AG20443 (cell line): Measurements from ENCODE around the gene PPP2R5E.
A peak's percentile ranks its signal among the peaks of the same experiment; 100 is the strongest.

Source experiments
- DNase-seq: peaks from one replicate; pipeline ENCODE4 v3.0.0; 2012; ENCODE audit warnings: low spot score, mixed read lengths

PPP2R5E gene

DNA sequence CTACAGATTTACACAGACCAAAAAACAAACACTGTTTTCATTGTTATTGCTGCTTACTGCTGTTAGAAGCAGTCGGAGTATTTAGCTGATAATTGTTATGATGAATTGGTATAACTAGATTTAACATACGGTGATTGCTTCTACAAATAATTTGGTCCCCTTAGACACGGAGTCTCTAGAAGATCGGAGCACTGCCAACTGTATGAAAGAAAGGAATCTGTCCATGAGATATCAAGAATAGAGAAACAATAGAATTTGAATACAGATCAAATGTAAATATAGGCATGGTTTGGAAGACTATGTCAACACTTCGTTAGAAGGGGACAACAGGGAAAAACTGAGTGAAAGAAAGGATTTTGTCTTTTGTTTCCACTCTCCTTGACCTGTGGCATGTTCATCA is 110.9 kb downstream of the PPP2R5E start:
- no peak for DNase-seq

GRCh38 chr14:63431466-63431865 is 111.7 kb downstream of the PPP2R5E start:
- no peak for DNase-seq

DNA sequence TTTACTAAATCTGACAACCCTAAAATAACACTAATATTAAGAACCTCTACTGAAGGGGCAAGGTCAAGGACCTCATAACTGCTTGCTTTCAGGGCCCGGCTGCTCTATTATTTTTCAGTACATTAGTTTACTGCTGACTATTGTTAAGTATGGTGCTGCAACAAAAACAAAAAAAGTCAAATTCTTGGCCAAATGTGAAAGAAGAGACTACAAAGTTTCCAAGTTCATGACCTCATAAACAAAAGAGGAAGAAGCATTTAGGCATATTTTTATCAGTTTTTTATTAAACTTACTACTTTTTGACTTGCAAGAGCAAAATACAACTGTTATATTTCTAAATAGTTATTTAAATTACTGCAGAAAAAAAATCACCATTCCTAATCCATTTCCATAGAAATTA is 114.7 kb downstream of the PPP2R5E start:
- no peak for DNase-seq

DNA sequence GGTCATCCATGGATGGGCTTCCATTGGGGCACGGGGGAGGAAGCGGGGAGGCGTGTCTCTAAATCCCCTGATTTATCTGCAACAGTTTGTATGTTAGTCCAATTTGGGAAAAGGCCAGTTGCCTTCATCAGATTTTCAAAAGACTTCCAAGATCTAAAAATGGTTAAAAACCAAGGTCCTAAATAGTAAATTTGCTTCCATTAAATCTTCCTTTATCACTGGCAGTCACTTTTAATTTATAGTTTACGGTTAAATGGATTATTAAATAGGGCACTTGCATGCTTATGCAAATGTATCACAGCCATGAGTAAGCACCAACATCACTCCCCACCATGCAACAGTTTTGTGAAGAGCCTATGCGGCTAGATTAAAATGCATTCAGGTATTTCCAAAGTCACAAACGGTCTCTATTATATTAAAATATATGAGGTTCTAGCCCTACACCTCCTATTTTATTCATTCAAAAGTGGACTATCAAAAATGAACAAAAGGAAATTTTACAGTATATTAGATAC is 116.3 kb downstream of the PPP2R5E start:
- no peak for DNase-seq

DNA sequence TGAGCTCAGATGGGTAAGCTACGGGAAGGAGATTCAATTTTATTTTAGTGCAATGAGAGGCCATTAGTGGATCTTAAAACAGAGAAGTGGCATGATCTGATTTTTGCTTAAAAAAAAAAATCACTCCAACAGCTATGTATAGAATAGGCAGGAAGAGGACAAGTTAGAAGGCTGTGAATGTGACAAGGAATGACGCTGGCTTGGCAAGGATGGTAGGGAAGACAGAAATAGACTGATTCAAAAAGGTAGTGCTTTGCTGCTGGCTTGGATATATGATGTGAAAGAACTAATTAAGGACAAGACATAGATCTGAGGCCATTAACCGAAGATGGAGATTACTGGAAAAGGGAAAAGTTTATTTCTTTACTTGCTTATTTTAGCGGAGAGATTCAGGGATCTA is 119.3 kb downstream of the PPP2R5E start:
- no peak for DNase-seq

DNA sequence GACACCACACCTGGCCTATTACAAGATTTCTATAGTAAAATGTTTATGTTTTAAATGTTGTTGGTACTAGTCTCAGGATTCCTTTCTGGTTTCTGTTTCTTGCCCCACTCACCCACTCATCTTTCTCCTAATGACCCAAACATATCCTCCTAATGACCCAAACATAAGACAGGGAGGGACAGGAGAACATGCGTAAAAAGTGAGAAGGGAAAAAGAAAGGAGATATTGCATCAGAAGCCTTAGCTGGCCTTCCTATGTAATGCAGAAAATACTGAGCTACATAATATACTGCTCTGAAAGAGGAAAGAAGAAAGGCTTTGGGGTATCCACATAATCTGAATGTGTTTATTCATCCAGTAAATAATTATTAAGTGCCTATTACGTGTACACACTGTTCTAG is 119.8 kb downstream of the PPP2R5E start:
- DNase-seq: no peak

- DNase-seq: no peak
Measured at GRCh38 chr14:63421919-63422318, 121.3 kb downstream of the PPP2R5E start.

DNA sequence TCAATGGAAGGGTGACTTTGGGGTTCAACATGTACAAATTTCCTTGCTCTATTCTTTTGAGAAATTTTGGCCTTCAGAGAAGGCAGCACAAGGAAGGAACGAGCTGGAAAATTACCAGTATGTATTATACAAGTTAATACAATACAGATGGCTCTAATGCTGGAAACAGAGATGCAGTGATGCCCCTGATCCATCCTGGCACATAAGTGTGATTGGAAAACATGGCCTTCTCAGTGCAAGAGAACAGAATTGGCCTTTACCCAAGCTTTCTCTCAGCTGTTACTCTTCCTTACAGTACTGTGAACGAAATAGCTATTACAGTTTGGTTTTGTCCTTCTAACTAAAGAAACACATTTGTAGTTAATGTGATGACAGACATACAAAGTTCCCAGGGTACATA is 122.0 kb downstream of the PPP2R5E start:
- no peak for DNase-seq

- DNase-seq: no peak
Measured at GRCh38 chr14:63418020-63418419, 125.2 kb downstream of the PPP2R5E start.

- no peak for DNase-seq
Measured at GRCh38 chr14:63413009-63413408, 130.2 kb downstream of the PPP2R5E start.

GRCh38 chr14:63406333-63406732 is 136.8 kb downstream of the PPP2R5E start:
- no peak for DNase-seq

DNA sequence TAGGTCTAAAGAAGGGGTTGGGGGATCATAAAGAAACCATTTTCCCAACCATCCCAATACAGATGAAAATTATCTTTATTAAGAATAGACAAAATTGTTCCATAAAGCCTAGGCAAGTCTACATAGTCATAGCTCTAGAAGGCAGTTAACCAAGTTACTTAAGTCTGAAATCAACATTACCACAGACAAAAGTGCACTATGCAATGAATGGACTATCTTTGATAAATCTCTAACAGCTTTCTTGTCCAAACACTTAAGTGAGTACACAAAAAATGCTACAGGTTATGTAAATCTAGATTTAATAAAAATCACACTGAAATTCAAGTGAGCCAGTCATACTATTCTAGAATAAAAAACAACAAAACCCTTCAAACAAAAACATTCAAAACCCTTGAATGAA is 137.5 kb downstream of the PPP2R5E start:
- no peak for DNase-seq

DNA sequence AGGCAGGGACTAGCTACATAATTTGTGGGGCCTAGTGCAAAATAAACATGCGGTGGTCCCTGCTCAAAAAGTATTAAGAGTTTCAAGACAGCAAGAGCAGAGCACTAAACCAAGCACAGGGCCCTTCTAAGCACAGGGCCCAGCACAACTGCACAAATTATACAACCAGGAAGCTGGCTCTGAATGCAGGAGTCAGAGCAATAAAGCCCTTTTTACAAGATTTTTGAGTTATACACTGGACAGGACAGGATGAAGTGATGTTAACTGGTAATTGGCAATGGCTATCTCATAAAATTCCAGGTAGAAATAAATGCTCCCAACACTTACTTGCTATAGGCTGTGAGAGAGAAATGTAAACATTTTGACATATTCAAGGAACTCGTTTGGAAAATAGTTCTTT is 138.3 kb downstream of the PPP2R5E start:
- DNase-seq: no peak

DNA sequence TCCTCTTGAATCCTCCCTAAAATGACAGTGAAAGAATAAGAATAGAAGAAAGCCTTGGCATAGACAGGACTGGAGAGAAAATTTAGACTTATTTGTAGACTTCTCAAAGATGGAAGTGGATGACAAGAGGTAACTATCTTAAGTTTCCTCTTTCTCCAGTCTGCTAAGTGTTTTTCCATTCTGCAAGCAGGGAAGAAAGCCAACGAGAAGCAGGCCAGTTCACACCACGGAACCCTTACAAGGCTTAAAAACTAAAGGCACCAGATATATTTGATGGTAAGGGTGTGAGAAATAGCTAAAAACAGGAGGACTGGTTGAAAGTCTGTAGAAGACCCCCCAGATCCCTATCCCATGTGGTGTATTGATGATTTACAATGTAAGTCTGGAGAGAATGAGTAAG is 141.5 kb downstream of the PPP2R5E start:
- no peak for DNase-seq

DNA sequence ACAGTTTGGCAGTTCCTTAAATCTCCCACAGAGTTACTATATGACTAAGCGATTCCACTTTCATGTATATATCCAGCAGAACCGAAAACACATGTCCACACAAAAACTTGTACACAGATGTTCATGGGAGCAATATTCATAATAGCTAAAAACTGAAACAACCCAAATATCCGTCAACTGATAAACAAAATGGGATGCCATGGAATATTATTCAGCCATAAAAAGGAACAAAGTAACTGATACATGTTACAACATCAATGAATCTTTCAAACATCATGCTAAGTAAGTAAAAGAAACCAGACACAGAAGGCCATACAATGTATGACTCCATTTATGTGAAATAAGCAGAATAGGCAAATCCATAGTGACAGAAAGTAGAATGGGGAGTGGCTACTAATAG is 144.2 kb downstream of the PPP2R5E start:
- DNase-seq: no peak

DNA sequence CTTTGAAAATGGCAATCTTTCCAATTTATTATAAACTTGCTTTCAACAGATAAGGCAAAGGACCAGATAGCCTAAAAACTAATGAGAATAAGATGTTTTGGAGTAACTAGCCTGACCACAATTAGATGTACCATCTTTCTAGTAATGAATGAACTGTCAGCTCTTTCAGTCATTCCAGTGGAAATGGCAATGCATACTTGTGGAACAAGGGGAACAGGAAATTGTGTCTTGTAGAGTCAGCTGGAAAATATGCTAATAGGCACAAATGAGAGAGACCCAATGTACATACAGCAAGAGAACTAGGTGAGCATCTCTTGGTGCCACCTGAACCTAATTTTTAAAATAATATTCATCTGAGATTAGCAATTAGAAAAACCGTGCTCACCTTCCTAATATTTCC is 148.3 kb downstream of the PPP2R5E start:
- DNase-seq: peak; percentile 7

- no peak for DNase-seq
Measured at GRCh38 chr14:63394432-63394831, 148.7 kb downstream of the PPP2R5E start.

DNA sequence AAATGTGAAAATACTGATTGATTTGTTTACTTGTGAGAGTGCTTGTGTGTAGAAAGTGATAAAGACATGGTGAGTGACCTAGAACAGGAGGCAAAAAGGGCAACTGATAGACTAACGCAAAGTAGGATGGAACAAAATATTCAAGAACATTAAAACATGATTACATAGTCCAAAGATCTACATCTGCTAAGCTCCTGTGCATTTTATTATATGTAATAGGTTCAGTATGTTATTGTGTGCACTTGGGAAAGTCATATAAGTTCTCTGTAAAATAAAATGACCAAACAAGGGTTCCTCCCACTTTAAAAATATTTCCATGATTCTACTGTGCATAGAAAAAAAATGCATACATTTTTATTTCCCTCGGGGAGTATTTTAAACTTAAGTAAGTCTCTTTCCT is 150.2 kb downstream of the PPP2R5E start:
- no peak for DNase-seq

DNA sequence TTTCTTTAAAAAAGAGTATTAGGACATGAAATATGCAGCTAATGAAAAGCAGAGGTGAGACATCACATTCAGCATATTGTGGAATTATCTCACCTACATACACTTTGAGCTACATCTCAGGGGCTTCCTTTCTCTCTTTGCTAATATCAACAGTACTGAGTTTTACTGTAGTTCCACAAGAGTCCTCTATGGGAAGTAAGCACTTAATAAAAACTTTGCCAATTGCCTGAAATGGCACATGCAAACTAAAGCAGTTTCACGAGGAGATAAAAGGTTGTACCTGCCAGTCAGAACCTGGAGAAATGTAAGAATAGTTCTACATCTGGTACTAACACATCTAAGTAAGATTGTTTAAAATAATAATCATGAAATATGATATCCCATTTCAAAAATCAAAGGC is 150.9 kb downstream of the PPP2R5E start:
- DNase-seq: no peak

GRCh38 chr14:63388766-63389431 is 154.3 kb downstream of the PPP2R5E start:
- peak; percentile 73 for DNase-seq

DNA sequence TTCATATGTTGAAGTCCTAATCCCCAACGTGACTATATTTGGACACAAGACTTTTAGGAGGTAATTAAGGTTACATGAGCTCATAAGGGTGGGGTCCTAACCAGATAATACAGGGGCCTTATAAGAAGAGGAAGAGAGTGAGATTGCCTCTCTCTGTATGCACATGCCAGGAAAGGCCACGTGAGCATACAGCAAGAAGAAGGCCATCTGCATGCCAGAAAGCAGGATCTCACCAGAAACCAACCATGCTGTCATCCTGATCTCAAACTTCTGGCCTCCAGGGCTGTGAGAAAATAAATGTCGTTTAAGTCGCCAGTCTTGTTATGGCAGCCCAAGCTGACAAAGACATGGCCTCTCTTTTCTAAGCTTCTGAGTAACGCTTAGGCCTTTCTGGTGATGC is 155.5 kb downstream of the PPP2R5E start:
- no peak for DNase-seq

- no peak for DNase-seq
Measured at GRCh38 chr14:63383776-63384367, 159.3 kb downstream of the PPP2R5E start.

GRCh38 chr14:63378444-63378843 is 164.7 kb downstream of the PPP2R5E start:
- no peak for DNase-seq

- no peak for DNase-seq
Measured at GRCh38 chr14:63375769-63376168, 167.4 kb downstream of the PPP2R5E start.
